ENCODE data around the gene CDK19.

CDK19 gene

DNA sequence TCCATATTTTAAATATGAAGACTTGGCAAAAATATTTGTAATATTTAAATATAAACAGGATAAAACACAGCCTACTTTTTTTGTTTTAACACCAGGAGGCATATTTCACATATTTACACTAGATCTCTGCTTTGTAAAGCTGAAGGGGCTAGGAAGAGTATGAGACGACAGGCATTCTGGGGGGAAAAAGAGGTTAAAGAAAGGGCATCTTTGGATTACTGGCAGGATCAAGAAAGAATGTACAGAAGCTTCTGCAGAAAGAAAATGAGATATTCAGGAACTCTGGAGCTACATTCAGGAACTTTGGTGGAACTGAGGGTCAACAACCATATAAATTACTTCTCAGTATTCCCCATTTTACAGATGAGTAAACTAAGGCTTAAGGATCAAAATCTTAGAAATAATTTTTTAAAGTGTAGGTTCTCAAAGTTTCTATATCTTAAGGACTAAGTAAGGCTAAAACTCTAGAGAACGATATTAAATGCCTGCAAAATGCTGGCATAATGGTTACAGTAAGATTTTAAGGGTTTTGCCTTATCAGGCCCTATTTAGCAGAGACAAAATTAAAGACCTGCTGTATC is 156.5 kb downstream of the CDK19 start:
- DNase-seq (ENCODE audit: low read depth), result no peak

DNA sequence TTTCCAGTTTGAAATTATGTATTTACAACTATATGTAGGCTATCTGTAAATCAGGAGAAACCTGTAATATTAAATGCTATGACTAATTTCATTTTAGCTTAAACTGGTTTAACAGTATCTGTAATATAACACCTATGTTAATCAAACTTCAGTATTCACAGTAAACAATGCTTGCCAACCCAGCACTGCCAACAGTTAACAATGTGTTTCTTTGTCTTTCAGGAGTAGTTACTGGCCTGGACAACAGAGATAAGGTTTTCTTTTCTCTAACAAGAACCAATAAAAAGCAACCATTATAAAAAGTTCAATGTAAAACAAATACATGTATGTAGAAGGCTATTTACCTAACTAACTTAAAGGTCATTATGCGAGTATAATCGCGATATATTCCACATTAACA is 158.8 kb downstream of the CDK19 start:
- no peak for DNase-seq (ENCODE audit: low read depth)

- no peak for DNase-seq (ENCODE audit: low read depth)
Measured at GRCh38 chr6:110655821-110656220, 159.4 kb downstream of the CDK19 start.

GRCh38 chr6:110654096-110654820 is 161.0 kb downstream of the CDK19 start:
- peak; percentile 79 for DNase-seq (ENCODE audit: low read depth)

- DNase-seq (ENCODE audit: low read depth), result no peak
Measured at GRCh38 chr6:110653381-110653780, 161.9 kb downstream of the CDK19 start.

- DNase-seq (ENCODE audit: low read depth), result peak; percentile 37
Measured at GRCh38 chr6:110652520-110652919, 162.7 kb downstream of the CDK19 start.

- DNase-seq (ENCODE audit: low read depth), result no peak
Measured at GRCh38 chr6:110650755-110651154, 164.5 kb downstream of the CDK19 start.

- DNase-seq (ENCODE audit: low read depth), result no peak
Measured at GRCh38 chr6:110649704-110650103, 165.6 kb downstream of the CDK19 start.

DNA sequence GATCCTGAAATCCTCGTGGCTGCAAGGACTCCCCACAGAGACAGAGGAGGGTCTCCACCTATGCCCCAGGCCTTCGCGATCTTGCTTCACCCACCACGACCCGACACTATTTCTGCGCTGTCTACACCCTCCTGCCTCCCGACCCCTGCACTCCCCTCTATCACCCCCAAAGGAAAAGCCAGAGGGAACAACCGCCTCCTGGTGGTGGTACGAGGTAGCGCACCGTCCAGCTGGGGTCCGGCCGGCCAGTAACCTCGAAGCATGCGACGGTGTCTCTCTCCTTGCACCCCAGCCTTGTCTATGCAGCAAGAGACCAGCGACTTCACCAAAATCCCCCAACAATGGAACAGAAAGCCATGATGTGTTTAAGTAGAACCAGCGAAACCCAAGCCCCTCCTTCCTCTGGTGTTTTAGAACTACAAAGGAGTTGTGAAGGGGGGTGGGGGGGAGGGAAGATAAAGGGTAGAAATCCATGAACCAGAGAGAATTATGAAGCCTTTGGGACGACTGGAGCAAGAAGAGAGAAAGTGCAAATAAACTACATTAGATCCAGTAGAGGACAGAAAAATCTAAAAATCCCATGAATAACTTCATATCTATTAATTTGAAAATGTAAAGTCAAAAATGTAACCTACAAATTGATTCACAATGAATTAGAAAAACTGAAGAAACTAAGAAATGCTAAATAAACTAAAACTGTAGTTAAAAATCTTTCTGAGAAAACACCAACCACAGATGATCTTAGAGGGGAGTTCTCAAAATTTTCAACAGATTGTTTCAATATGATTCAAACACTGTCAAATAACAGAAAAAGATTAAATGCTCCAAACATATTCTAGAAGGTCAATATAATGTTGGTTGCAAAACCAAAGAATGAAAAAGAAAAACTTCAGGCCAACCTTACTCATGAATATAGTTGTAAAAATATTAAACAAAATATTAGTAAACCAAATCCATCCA is 168.0 kb downstream of the CDK19 start:
- no peak for DNase-seq (ENCODE audit: low read depth)

DNA sequence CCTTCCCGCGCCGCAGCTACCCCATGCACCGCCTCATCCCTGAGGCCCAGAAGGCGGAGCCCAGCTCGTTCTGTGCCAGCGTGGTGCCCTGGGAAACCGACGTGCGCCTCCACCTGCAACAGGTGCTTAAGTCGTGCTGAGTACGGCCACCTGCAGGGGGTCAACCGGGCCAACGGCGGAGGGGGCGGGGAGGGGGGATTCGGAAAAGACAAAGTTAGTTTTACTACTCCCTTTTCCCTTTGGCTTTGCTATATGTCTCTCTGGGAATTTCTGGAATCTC is 168.9 kb downstream of the CDK19 start:
- no peak for DNase-seq (ENCODE audit: low read depth)

GRCh38 chr6:110645685-110646418 is 169.4 kb downstream of the CDK19 start:
- no peak for DNase-seq (ENCODE audit: low read depth)

- peak; percentile 40 for DNase-seq (ENCODE audit: low read depth)
Measured at GRCh38 chr6:110643175-110643574, 172.1 kb downstream of the CDK19 start.

GRCh38 chr6:110642711-110643110 is 172.6 kb downstream of the CDK19 start:
- no peak for DNase-seq (ENCODE audit: low read depth)

DNA sequence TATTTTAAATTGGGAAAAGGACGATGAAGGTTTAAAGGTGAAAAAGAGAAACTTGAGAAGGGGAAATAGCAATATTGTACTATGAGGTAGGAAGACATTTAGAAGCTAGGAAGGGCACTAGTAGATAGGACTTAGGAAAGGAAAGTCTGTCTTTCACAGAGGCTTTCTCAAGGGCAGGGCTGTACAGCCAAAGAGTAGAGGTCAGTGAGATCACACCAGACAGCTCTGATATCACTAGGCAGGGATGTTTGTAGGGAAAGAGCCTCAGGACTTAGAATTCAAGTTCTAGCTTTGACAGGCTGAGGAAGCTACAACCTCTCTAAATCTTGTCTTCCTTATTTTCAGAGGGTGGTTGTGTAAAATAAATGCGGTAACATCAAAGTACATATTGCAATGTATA is 178.5 kb downstream of the CDK19 start:
- DNase-seq (ENCODE audit: low read depth), result no peak

- DNase-seq (ENCODE audit: low read depth), result no peak
Measured at GRCh38 chr6:110635096-110635495, 180.2 kb downstream of the CDK19 start.

DNA sequence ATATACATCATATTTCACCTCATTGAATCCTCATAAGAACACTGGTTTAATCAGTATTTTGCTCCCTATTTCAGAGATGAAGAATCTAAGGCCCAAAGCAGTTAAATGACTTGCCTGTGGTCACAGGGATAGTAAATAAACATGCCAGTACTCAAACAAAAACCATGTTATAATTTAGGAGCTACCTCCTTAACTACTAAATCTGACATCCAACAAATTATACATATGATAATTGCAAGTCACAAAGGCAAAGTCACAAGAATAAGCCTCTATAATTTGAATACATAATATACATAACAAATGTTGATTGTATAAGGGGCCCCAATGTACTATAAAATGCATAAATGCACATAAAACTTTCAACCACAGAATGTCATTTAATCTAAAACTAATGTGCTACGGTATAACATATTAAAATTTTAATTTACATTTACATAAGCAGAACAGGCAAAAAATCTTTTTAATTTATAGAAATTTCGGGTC is 181.5 kb downstream of the CDK19 start:
- no peak for DNase-seq (ENCODE audit: low read depth)

DNA sequence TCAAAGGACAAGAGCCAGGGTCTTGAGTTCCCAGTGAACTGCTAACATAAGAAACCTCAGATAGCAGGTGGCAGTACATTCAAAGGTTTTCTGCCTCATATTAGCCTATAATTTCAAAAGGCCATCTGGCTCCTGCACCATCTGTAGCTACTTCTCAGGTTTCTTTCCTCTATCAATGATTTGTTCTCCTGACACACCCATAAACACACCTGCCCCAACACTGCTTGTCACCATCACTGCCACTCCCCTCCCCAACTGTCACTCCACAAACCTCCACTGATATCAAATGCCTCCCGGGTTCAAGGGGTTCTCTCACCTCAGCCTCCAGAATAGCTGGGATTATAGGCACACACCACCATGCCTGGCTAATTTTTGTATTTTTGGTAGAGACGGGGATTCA is 186.1 kb downstream of the CDK19 start:
- no peak for DNase-seq (ENCODE audit: low read depth)

GRCh38 chr6:110628330-110628729 is 186.9 kb downstream of the CDK19 start:
- peak; percentile 89 for DNase-seq (ENCODE audit: low read depth)

DNA sequence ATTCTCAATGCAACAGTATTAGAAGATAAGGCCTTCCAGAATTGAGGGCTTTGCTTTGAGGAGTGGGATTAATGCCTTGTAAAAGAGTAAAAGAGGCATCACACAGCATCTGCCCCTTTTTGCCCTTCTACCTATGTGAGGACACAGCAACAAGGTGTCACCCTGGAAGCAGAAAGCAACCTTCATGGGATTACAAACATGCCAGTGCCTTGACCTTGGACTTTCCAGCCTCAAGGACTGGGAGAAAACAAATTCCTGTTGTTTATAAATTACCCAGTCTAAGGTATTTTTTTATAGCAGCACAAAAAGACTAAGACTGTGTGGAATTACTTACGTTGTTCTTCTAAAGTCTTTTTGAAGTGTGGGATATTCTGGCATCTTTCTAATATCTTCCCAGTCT is 188.8 kb downstream of the CDK19 start:
- DNase-seq (ENCODE audit: low read depth), result no peak

DNA sequence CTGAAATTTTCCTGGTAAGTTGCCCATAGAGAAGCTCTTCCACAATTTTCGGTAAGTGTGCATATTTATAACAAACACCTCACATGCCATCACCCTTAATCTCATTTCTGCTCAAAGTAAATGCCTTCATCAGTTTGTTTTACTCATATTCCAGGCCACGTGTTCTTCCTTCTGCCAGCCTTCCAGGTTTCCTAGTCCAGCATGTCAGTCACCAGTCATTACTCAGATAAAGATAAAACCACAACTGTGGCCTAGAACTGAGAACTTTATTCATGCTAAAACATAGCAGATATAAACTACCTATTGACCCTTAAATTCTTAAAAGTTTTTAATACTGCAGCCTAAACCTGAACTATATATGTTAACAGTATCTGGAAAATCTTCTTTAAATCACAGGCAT is 189.4 kb downstream of the CDK19 start:
- peak; percentile 77 for DNase-seq (ENCODE audit: low read depth)

DNA sequence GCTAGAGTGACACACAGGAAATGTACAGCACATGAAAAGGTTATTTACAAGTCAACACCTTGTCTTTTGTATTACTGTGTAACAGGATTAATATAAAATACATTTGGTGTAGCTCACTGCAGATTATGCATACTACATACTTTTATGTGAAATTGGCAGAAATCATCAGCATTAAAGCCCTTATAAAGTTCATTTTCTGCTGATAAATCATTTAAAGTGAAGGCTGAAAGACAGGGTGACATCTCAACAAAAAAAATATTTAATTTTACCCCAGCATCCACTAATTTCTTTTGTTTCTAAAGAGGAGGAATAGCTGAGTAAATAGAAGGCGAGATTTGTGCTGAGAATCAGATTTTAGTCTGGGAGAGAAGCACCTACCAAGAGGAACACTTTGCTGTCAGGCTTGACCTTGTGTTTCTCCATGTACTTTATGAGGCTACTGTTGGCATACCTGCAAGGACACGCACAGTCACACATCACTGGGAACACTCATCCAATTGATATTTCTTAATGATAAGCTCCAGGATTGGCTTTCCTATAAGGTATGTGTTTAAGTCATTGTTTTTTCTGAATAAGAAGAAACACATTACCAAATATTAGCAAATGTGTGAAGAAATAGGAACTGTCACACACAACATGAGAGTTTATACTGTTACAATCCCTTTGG is 192.2 kb downstream of the CDK19 start:
- DNase-seq (ENCODE audit: low read depth), result no peak

- no peak for DNase-seq (ENCODE audit: low read depth)
Measured at GRCh38 chr6:110621061-110621460, 194.2 kb downstream of the CDK19 start.

Data from ELR (cell line).